Common myeloid progenitor, CD34-positive (primary cell): ENCODE measurements around the gene CAND2.

ENCODE experiments used
- CTCF ChIA-PET: fragments of 350-600 bp; sonication (Branson Sonifier 250); formaldehyde crosslinking; loops from one replicate; lab custom pipeline; 2021; ENCODE audit warnings: antibody characterized with exemption; lab: Charles Lee
- POLR2A ChIA-PET: fragments of 350-600 bp; sonication (Branson Sonifier 250); formaldehyde crosslinking; loops from one replicate; lab custom pipeline; 2021; ENCODE audit warnings: antibody characterized with exemption; lab: Charles Lee
- DNase-seq, 3 donors: peaks; one replicate each; pipeline versions ENCODE4 v3.0.0 to v3.0.0-alpha.2; 2013
- H3K27ac ChIP-seq, 2 experiments: 1 replicate in 1 of 2; 2 replicates in 1 of 2; pipeline ENCODE4 v1.7.0; 2013; ENCODE audit warnings: inconsistent platforms in 2 of 2, low read length in 2 of 2, mild to moderate bottlenecking in 2 of 2, low read depth in 1 of 2, moderate library complexity in 1 of 2; ENCODE audit not compliant: severe bottlenecking in 2 of 2, insufficient read depth in 1 of 2, poor library complexity in 1 of 2
- H3K27me3 ChIP-seq, 5 experiments: replicated peaks in 2 of 5; 1 replicate in 3 of 5; 2 replicates in 2 of 5; pipeline versions ENCODE4 v1.6.1 to v1.7.0; 2013; ENCODE audit warnings: low read length in 4 of 5, mild to moderate bottlenecking in 2 of 5, moderate library complexity in 2 of 5, inconsistent platforms in 1 of 5; ENCODE audit not compliant: insufficient read depth in 5 of 5, control insufficient read depth in 4 of 5
- H3K36me3 ChIP-seq, 4 experiments: 1 replicate in 2 of 4; 2 replicates in 2 of 4; pipeline versions ENCODE4 v1.6.1 to v1.7.0; 2013; ENCODE audit warnings: low read length in 3 of 4, control low read depth in 1 of 4, mild to moderate bottlenecking in 1 of 4; ENCODE audit not compliant: control insufficient read depth in 4 of 4, insufficient read depth in 4 of 4
- H3K4me1 ChIP-seq, 4 experiments: 1 replicate in 3 of 4; 2 replicates in 1 of 4; pipeline versions ENCODE4 v1.6.1 to v1.7.1; 2013; ENCODE audit warnings: low read length in 3 of 4, mild to moderate bottlenecking in 3 of 4, control low read depth in 1 of 4, inconsistent platforms in 1 of 4, moderate library complexity in 1 of 4; ENCODE audit not compliant: control insufficient read depth in 4 of 4, insufficient read depth in 4 of 4; ENCODE audit errors: control extremely low read depth in 1 of 4
- H3K4me3 ChIP-seq, 7 experiments: 1 replicate in 4 of 7; 2 replicates in 3 of 7; pipeline versions ENCODE4 v1.5.1 to v1.7.0; 2013; ENCODE audit warnings: mild to moderate bottlenecking in 7 of 7, low read length in 6 of 7, moderate library complexity in 6 of 7, inconsistent platforms in 2 of 7, low read depth in 2 of 7, control low read depth in 1 of 7; ENCODE audit not compliant: insufficient read depth in 4 of 7, control insufficient read depth in 1 of 7; ENCODE audit errors: extremely low read depth in 1 of 7
- H3K9me3 ChIP-seq, 5 experiments: 1 replicate in 4 of 5; 2 replicates in 1 of 5; pipeline versions ENCODE4 v1.6.1 to v1.7.1; 2013; ENCODE audit warnings: low read length in 4 of 5, mild to moderate bottlenecking in 2 of 5, inconsistent platforms in 1 of 5, low read depth in 1 of 5, moderate library complexity in 1 of 5; ENCODE audit not compliant: control insufficient read depth in 4 of 5, insufficient read depth in 2 of 5; ENCODE audit errors: control extremely low read depth in 1 of 5
- WGBS: methylation state at CpG from one replicate; pipeline ENCODE4 v1.1.5; 2013; ENCODE audit not compliant: insufficient coverage; 5-methylcytosine and 5-hydroxymethylcytosine counted together

Gene CAND2

DNA sequence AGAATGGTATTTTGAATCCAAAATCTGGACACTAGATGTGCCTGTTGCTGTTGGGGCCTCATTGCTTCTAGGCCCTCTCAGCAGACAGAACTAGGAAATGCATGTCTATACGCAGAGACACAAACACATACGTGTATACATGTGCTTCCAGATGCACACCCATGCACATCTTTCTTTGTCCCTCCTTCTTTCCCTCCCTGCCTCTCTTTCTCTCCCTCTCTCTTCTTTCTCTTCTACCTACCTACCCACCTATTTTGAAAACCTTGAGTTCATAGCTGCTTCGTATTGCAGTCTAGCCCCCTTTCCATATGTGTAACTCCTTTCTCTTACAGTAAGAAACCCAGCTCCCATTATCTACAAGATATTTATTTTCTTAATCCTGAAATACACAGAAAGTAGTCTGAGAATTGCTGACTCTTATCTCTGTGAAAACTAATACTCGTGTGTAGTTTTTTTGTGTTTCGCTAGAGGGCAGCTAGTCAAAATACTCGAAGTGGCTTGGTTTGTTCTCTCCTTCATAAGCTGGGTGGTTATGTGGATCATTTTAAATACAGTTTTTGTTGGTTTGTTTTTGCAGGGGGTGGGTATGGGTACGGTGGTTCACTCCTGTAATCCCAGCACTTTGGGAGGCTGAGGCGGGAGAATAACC, 26.4 kb downstream of the CAND2 start:
- POLR2A ChIA-PET: interaction anchor here (0.6 to 1.0 kb wide), 3 partner anchors 15 to 128 kb away, joined by 3 to 4 read pairs (median 3); no protein-coding TSS in a partner anchor

GRCh38 chr3:12824299-12824698, 27.8 kb downstream of the CAND2 start:
- Histone ChIP-seq H3K4me3 (no peak overlapping the region), H3K4me1 (no peaks in the 10 kb centered on the region), H3K27me3 (no peaks in the 10 kb centered on the region), H3K36me3 (no peaks in the 10 kb centered on the region), H3K27ac (no peak overlapping the region), H3K9me3 (no peaks in the 10 kb centered on the region)
- ChIA-PET CTCF (interaction anchor here (1.6 kb wide), 1 partner anchor 67 kb away, joined by 7 read pairs; no protein-coding TSS in a partner anchor), POLR2A (no interaction called here)
- no peak for DNase-seq
- 100% methylated on average over 2 of the region's 7 CpGs for WGBS

More for the DNA sequence above, 26.4 kb downstream of the CAND2 start:
- no peaks in the 10 kb centered on the region for H3K36me3 ChIP-seq
- H3K27me3 ChIP-seq: no peaks in the 10 kb centered on the region
- peaks cover 0 to under 1% (median 0%) of the 10 kb centered on the region in 4 experiments for H3K4me1 ChIP-seq
- H3K4me3 ChIP-seq: no peak overlapping the region
- DNase-seq: peak in 2 of 3 donors; percentile 43 to 57
- WGBS: 60% methylated on average over 6 of the region's 8 CpGs
- CTCF ChIA-PET: interaction anchor here (1.1 to 1.4 kb wide), 3 partner anchors 8 to 69 kb away, joined by 4 to 6 read pairs (median 4); no protein-coding TSS in a partner anchor
- no peak overlapping the region for H3K27ac ChIP-seq
- no peaks in the 10 kb centered on the region for H3K9me3 ChIP-seq

- Histone ChIP-seq H3K27ac (no peak overlapping the region), H3K9me3 (no peaks in the 10 kb centered on the region), H3K27me3 (no peaks in the 10 kb centered on the region), H3K4me3 (no peak overlapping the region), H3K4me1 (no peaks in the 10 kb centered on the region), H3K36me3 (peaks cover 0 to 4% (median 0%) of the 10 kb centered on the region in 4 experiments)
- ChIA-PET POLR2A (no interaction called here), CTCF (interaction anchor here (1.0 to 1.6 kb wide), 3 partner anchors 11 to 66 kb away, joined by 3 to 10 read pairs (median 7); partner anchors contain the start of gene RPL32)
- 97% methylated on average over 8 of the region's 8 CpGs for WGBS
- no peak for DNase-seq
These were observed 28.7 kb downstream of the CAND2 start for GRCh38 chr3:12825156-12825555.

GRCh38 chr3:12828751-12829150, 32.3 kb downstream of the CAND2 start:
- no peak for DNase-seq
- Histone ChIP-seq H3K4me1 (no peaks in the 10 kb centered on the region), H3K36me3 (peaks cover 8 to 36% (median 26%) of the 10 kb centered on the region in 4 experiments), H3K9me3 (no peaks in the 10 kb centered on the region), H3K4me3 (no peak overlapping the region), H3K27ac (no peak overlapping the region), H3K27me3 (no peaks in the 10 kb centered on the region)
- POLR2A ChIA-PET: no interaction called here
- CTCF ChIA-PET: interaction anchor here (0.8 to 1.2 kb wide), 2 partner anchors 10 to 17 kb away, joined by 3 read pairs; no protein-coding TSS in a partner anchor
- WGBS: no CpG with 5 or more reads among the region's 4 CpGs

DNA sequence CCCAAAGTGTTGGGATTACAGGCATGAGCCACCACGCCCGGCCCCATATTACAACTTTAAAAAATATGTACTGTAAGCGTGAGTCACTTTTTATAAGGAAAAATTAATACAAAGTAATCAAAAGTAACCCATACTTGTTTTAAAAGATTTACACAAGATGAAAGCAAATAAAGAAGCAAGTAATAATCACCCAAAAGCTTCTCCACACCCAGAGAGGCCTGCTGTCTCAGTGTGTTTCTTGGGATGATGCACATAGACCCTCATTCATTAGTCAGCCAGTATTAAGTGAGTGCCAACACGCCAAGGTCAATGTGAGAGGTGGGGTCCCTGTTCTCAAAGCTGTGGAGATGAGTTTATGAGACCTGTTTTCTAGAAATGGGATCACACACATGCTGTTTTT, 32.9 kb downstream of the CAND2 start:
- CTCF ChIA-PET: interaction anchor here (0.8 to 4.4 kb wide), 3 partner anchors 10 to 19 kb away, joined by 3 to 12 read pairs (median 4); no protein-coding TSS in a partner anchor
- no peaks in the 10 kb centered on the region for H3K9me3 ChIP-seq
- H3K27me3 ChIP-seq: no peaks in the 10 kb centered on the region
- H3K4me3 ChIP-seq: no peak overlapping the region
- no CpG with 5 or more reads among the region's 4 CpGs for WGBS
- no peaks in the 10 kb centered on the region for H3K4me1 ChIP-seq
- H3K36me3 ChIP-seq: peaks cover 8 to 42% (median 32%) of the 10 kb centered on the region in 4 experiments
- POLR2A ChIA-PET: no interaction called here
- DNase-seq: no peak
- no peak overlapping the region for H3K27ac ChIP-seq

DNA sequence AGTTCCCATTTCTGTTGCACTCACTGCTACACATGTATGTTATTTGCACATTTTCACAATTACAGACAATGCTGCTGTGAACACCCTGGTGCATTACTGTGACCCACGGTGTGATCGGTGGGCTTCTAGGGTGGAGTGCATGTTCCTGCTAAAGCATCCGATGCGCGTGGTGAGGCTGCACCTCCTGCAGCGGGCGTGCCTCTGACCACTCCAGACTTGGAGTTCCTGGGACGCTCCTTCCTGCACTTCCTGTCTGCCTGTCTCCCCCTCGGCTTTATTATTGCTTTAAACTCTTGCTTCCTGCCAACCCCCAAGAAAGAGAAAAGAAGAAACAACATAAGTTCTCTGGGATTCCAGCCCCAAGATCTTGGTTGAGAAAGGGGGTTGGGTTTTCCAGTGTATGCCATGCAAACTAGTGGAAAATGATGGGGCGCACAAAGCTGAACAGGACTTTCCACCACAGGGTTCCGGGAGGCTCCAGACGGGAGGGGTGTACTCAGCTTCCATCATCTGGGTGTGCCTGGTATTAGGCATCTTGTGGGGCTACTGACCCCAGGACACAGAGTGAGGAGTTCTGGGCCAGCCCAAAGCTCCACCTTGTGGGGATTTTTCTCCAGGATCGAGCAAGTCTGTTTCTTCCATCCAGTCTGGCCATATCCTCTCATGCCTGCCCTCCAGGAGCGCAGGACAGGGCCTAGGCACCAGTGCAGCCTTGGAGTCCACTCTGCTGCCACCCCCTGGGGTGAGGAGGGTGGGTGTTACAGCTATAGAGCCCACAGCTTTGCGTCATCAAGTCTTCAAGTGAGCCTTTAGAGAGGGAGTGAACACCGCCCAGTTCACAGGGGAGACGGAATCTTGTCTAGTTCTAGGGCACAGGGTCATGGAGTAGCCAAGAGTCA, 33.7 kb downstream of the CAND2 start:
- no peaks in the 10 kb centered on the region for H3K4me1 ChIP-seq
- H3K27ac ChIP-seq: no peak overlapping the region
- H3K9me3 ChIP-seq: no peaks in the 10 kb centered on the region
- no peaks in the 10 kb centered on the region for H3K27me3 ChIP-seq
- ChIA-PET CTCF (interaction anchor here (1.0 to 4.4 kb wide), 6 partner anchors 9 to 125 kb away, joined by 3 to 12 read pairs (median 4); partner anchors contain the start of genes CAND2 and RPL32), POLR2A (no interaction called here)
- DNase-seq: no peak
- no peak overlapping the region for H3K4me3 ChIP-seq
- 96% methylated on average over 15 of the region's 17 CpGs for WGBS
- H3K36me3 ChIP-seq: peaks cover 8 to 50% (median 39%) of the 10 kb centered on the region in 4 experiments
